HepG2 (cell line): Measurements from ENCODE around the gene HLA-DOA. TPM values are rescaled to one million over a fixed set of nuclear protein-coding genes. Genes with fewer than 3 reads are reported as not detected.
A peak's percentile ranks its signal among the peaks of the same experiment; 100 is the strongest.

ENCODE experiments used
- BCL6 ChIP-seq: IDR thresholded peaks from 2 replicates; pipeline ENCODE4 v1.6.1; 2016; ENCODE audit warnings: missing genetic modification reagents, missing compliant biosample characterization
- BRCA1 ChIP-seq: sonication (generic); formaldehyde crosslinking; IDR thresholded peaks from 2 replicates; pipeline ENCODE4 v1.4.0; 2020; ENCODE audit warnings: missing genetic modification reagents
- CBX1 ChIP-seq: IDR thresholded peaks from one replicate; pipeline ENCODE4 v1.6.1; 2016; ENCODE audit warnings: antibody characterized with exemption, low read depth
- HDAC2 ChIP-seq: sonication (generic); formaldehyde crosslinking; IDR thresholded peaks from 2 replicates; pipeline ENCODE4 v1.4.0; 2020; ENCODE audit warnings: missing genetic modification reagents
- HIC2 ChIP-seq: sonication (generic); formaldehyde crosslinking; IDR thresholded peaks from 2 replicates; pipeline ENCODE4 v1.9.0; 2022; ENCODE audit warnings: low read depth, missing genetic modification reagents
- IKZF1 ChIP-seq: fragments of 450-650 bp; IDR thresholded peaks from 2 replicates; pipeline ENCODE4 v1.7.1; 2016
- NFE2L1 ChIP-seq: sonication (generic); formaldehyde crosslinking; IDR thresholded peaks from 2 replicates; pipeline ENCODE4 v1.4.0; 2020; ENCODE audit warnings: missing genetic modification reagents, mild to moderate bottlenecking, borderline replicate concordance
- ONECUT2 ChIP-seq: sonication (generic); formaldehyde crosslinking; IDR thresholded peaks from 2 replicates; pipeline ENCODE4 v1.4.0; 2020; ENCODE audit warnings: missing genetic modification reagents
- PHF8 ChIP-seq: sonication (generic); formaldehyde crosslinking; IDR thresholded peaks from 2 replicates; pipeline ENCODE4 v1.5.0; 2020; ENCODE audit warnings: missing genetic modification reagents
- PRDM15 ChIP-seq: sonication (generic); formaldehyde crosslinking; IDR thresholded peaks from 2 replicates; pipeline ENCODE4 v1.4.0; 2020; ENCODE audit warnings: missing genetic modification reagents
- RBM22 ChIP-seq: fragments of 200-400 bp; formaldehyde crosslinking; optimal IDR thresholded peaks from 2 replicates; pipeline ENCODE3; 2017; ENCODE audit warnings: mild to moderate bottlenecking, low read length, moderate library complexity
- RFXANK ChIP-seq: IDR thresholded peaks from 2 replicates; pipeline ENCODE4 v1.6.1; 2016
- RNF2 ChIP-seq: fragments of 450-650 bp; conservative IDR thresholded peaks from 2 replicates; pipeline ENCODE4 v1.6.1; 2016; ENCODE audit warnings: low read depth
- STAG1 ChIP-seq: sonication (generic); formaldehyde crosslinking; IDR thresholded peaks from 2 replicates; pipeline ENCODE4 v1.4.0; 2020; ENCODE audit warnings: missing genetic modification reagents
- TRAFD1 ChIP-seq: sonication (generic); formaldehyde crosslinking; IDR thresholded peaks from 2 replicates; pipeline ENCODE4 v1.5.1; 2020; ENCODE audit warnings: missing genetic modification reagents, mild to moderate bottlenecking, borderline replicate concordance
- ZNF329 ChIP-seq: sonication (generic); formaldehyde crosslinking; IDR thresholded peaks from 2 replicates; pipeline ENCODE4 v1.9.0; 2021; ENCODE audit warnings: low read depth, mild to moderate bottlenecking, missing genetic modification reagents
- ZNF597 ChIP-seq: sonication (generic); formaldehyde crosslinking; IDR thresholded peaks from 2 replicates; pipeline ENCODE4 v1.5.0; 2020; ENCODE audit warnings: missing genetic modification reagents
- ZNF614 ChIP-seq: IDR thresholded peaks from 2 replicates; pipeline ENCODE4 v1.6.1; 2018; ENCODE audit warnings: missing biosample characterization, missing genetic modification reagents, inconsistent platforms, borderline replicate concordance
- ZNF674 ChIP-seq: sonication (generic); formaldehyde crosslinking; IDR thresholded peaks from 2 replicates; pipeline ENCODE4 v1.5.0; 2020; ENCODE audit warnings: low read depth, mild to moderate bottlenecking, missing genetic modification reagents
- polyA plus RNA-seq, 8 experiments: library from polyadenylated mRNA; depleted of rRNA in 3 of 8; stranded (reverse) in 7 of 8; unstranded in 1 of 8; fragments of >200 nt; fragmentation: Illumina TruSeq in 4 of 8; extraction: Trizol in 4 of 8; gene quantifications; 2 replicates each; pipeline versions ENCODE4 v1.2.1 to v1.2.3, GENCODE V29; 2011 to 2016; ENCODE audit warnings: low read depth in 4 of 8, missing spikeins in 1 of 8, mixed read lengths in 1 of 8; ENCODE audit not compliant: insufficient read depth in 1 of 8
- total RNA-seq, 5 experiments: library from RNA; depleted of rRNA; stranded (reverse); fragments of >200 nt; fragmentation: Illumina TruSeq; extraction: Trizol; gene quantifications; 2 replicates each; pipeline ENCODE4 v1.2.3, GENCODE V29; 2016; ENCODE audit warnings: low read depth in 1 of 5

Gene HLA-DOA
- total and polyA plus RNA-seq, 2 of the 13 experiments (the other 11 are each of a cell fraction or from before 2014, with no cell fraction given) = 0.03 to 0.09 TPM

GRCh38 chr6:32970413-32971241 lies 38.8 kb downstream of the HLA-DOA start (continued):
- no peak for TF ChIP-seq TRAFD1 (CRISPR knock-in tag)
- TF ChIP-seq ZNF674 (CRISPR knock-in tag) = no peak
- TF ChIP-seq ONECUT2 (CRISPR knock-in tag) = no peak
- TF ChIP-seq CBX1 = no peak
- TF ChIP-seq IKZF1 = no peak
- peak; percentile 12 for TF ChIP-seq RBM22
- peak; percentile 2; the same call in 1 of the 2 replicates for TF ChIP-seq BCL6
- no peak for TF ChIP-seq ZNF597 (CRISPR knock-in tag)
- TF ChIP-seq PHF8 (CRISPR knock-in tag) = no peak
- no peak for TF ChIP-seq BRCA1 (CRISPR knock-in tag)
- no peak for TF ChIP-seq ZNF329 (CRISPR knock-in tag)
- peak; percentile 39 for TF ChIP-seq HDAC2 (CRISPR knock-in tag)
- TF ChIP-seq PRDM15 (CRISPR knock-in tag) = no peak
- TF ChIP-seq NFE2L1 (CRISPR knock-in tag) = peak; percentile 10; the same call in 1 of the 2 replicates
- no peak for TF ChIP-seq RFXANK
- TF ChIP-seq RNF2 = no peak
- no peak for TF ChIP-seq HIC2 (CRISPR knock-in tag)
- TF ChIP-seq ZNF614 (CRISPR knock-in tag) = no peak
- no peak for TF ChIP-seq STAG1 (CRISPR knock-in tag)
